Hepatic stellate cell (primary cell): ENCODE data around the gene ZNF610.

Experiments used
- DNase-seq: peaks from one replicate; pipeline ENCODE4 v3.0.0; 2011; ENCODE audit warnings: low spot score

The ZNF610 gene

DNA sequence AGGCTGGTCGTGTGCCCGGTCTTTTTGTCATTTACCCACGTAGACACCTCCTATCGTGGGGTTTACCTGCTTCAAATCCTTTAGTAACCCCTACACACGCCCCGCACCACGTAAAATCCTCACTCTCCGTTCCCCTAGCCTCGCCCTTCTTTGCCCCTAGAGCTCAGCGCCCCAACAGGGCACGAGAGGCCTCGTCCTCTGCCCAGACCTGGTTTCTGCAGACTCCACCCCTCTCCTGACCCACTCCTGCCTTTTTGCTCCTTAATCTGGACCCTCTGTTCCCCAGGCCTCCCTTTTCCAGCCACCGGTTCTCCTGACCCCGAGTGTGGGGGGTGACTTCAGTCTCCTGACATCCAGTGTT is 62.0 kb downstream of the ZNF610 start:
- peak; percentile 28 for DNase-seq

GRCh38 chr19:52410276-52410675 is 74.2 kb downstream of the ZNF610 start:
- no peak for DNase-seq

DNA sequence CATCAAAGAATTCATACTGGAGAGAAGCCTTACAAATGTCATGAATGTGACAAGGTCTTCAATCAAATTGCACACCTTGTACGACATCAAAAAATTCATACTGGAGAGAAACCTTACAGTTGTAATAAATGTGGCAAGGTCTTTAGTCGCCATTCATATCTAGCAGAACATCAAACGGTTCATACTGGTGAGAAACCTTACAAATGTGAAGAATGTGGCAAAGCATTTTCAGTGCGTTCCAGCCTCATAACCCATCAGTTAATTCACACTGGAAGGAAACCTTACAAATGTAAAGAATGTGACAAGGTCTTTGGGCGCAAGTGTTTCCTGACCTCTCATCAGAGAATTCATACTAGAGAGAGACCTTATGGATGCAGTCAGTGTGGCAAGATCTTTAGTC is 79.7 kb downstream of the ZNF610 start:
- DNase-seq = no peak
